AG04450 (cell line): ENCODE results near the gene ATP1A4. TPM values are rescaled to one million over a fixed set of nuclear protein-coding genes. Genes with fewer than 3 reads are reported as not detected.

Source experiments
- CTCF ChIA-PET: fragments of 300-600, 350-600 bp; formaldehyde crosslinking; extraction: SDS; loops from one replicate; lab custom pipeline; 2022; ENCODE audit warnings: antibody characterized with exemption, inconsistent platforms; lab: Charles Lee
- POLR2A ChIA-PET: fragments of 350-600 bp; formaldehyde crosslinking; extraction: SDS; loops from one replicate; lab custom pipeline; 2021; ENCODE audit warnings: antibody characterized with exemption, inconsistent platforms; lab: Yijun Ruan, JAX
- DNase-seq: peaks from one replicate; pipeline ENCODE4 v3.0.0-alpha.2; 2011; ENCODE audit warnings: low read depth, low spot score
- H3K27ac ChIP-seq: one replicate; pipeline ENCODE4 v1.5.1; 2012; ENCODE audit warnings: low read depth, low read length, control low read depth
- H3K27me3 ChIP-seq: one replicate; pipeline ENCODE4 v1.6.0; 2012; ENCODE audit warnings: low read length; ENCODE audit not compliant: control insufficient read depth, insufficient read depth
- H3K4me3 ChIP-seq: 2 replicates; pipeline ENCODE4 v1.5.1; 2011; ENCODE audit warnings: mild to moderate bottlenecking, low read depth, low read length, control low read depth
- H3K9me3 ChIP-seq: 2 replicates; pipeline ENCODE4 v1.5.1; 2012; ENCODE audit warnings: low read length; ENCODE audit not compliant: control insufficient read depth, insufficient read depth
- polyA minus RNA-seq: library from RNA; depleted of rRNA, polyadenylated mRNA; stranded (reverse); fragments of >200 nt; gene quantifications from 2 replicates; pipeline ENCODE4 v1.2.3, GENCODE V29; 2011; rRNA and poly(A)+ RNA removed
- polyA plus RNA-seq: library from polyadenylated mRNA; depleted of rRNA; stranded (reverse); fragments of >200 nt; gene quantifications from 2 replicates; pipeline ENCODE4 v1.2.3, GENCODE V29; 2011; rRNA removed
- TF ChIP-seq, protein P1 (sequence below): IDR thresholded peaks from 2 replicates; pipeline ENCODE4 v1.5.1; 2011; ENCODE audit warnings: low read depth, low read length, control low read depth, inconsistent platforms

Gene ATP1A4
- polyA plus RNA-seq (not detected in 2 replicates), polyA minus RNA-seq (not detected in 2 replicates)

DNA sequence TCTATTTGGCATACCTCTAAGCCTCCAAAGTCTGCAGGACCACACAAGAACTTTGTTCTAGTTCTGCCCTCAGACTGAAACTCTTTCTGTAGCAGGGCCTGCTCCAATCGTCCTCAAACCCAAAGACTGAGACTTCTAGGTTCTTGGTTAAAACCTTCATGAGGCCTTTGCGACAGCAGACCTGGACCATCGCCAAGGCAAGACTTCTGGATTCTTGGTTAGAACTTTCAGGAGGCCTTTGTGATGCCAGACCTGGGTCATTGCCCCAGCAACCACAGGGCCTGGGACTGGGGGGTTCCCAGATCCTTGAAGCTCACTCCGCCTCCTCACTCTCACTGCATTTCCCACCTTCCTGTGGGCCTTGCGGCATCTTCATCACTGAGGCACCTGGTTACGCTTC, at the start of gene ATP1A4:
Gene ATP1A4 (plus strand): TSS at position 301 of the 400 bp plus-strand sequence. CDS start 438 bp downstream, outside the sequence.
- DNase-seq, result no peak
- H3K9me3 ChIP-seq, result no peaks in the 10 kb centered on the region
- H3K27me3 ChIP-seq, result peaks cover 6% of the 10 kb centered on the region
- H3K4me3 ChIP-seq, result no peak within 1 kb of the TSS
- TF ChIP-seq, protein P1, sequence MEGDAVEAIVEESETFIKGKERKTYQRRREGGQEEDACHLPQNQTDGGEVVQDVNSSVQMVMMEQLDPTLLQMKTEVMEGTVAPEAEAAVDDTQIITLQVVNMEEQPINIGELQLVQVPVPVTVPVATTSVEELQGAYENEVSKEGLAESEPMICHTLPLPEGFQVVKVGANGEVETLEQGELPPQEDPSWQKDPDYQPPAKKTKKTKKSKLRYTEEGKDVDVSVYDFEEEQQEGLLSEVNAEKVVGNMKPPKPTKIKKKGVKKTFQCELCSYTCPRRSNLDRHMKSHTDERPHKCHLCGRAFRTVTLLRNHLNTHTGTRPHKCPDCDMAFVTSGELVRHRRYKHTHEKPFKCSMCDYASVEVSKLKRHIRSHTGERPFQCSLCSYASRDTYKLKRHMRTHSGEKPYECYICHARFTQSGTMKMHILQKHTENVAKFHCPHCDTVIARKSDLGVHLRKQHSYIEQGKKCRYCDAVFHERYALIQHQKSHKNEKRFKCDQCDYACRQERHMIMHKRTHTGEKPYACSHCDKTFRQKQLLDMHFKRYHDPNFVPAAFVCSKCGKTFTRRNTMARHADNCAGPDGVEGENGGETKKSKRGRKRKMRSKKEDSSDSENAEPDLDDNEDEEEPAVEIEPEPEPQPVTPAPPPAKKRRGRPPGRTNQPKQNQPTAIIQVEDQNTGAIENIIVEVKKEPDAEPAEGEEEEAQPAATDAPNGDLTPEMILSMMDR, result no peak
- ChIA-PET POLR2A (no interaction called here), CTCF (no interaction called here)
- H3K27ac ChIP-seq, result no peak within 1 kb of the TSS

DNA sequence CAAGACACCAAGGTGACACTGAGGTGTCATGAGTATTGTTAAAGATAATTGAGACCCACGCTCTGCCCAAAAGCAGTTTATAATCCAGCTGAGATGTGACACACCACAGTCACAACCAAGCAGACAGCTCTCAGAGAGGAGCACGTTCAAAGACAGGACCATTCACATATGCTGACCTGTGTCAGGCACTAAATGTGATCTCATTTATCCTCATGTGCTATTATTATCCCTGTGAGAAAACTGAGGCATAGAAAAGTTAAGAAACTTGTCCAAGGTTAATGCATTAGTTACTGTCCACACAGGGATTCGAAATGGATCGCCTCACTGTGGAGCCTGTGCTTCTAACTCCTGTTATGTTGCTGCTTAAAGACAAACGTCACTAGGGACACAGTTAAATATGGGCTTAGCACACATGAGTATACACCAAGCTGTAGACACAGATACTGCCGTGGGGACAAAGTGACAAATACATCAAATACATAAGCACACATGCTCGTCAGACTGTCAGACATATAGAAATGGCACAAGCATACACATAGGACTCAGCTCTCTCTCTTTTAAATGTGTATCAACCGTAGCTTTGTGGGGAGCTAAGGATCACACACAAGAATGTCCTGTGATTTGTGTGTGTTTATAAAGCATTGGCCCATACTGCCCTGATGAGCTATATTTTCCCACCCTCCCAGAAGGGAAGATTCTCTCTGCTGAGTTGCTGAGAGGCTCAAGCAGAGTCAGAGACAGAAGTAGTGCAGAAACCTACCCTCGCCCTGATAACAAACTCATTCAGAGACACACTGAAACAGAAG, 49.5 kb upstream of the ATP1A4 start:
- ChIA-PET CTCF (interaction anchor here (0.5 to 7.2 kb wide), 42 partner anchors 8 to 314 kb away, joined by 3 to 212 read pairs (median 6); partner anchors contain the start of genes ATP1A2, CASQ1, PEA15 and PEX19), POLR2A (interaction anchor here (2.1 kb wide), 1 partner anchor 118 kb away, joined by 11 read pairs; no protein-coding TSS in a partner anchor)
- Histone ChIP-seq H3K4me3 (no peak overlapping the region), H3K27me3 (peaks cover 3% of the 10 kb centered on the region), H3K27ac (no peak overlapping the region), H3K9me3 (no peaks in the 10 kb centered on the region)
- TF ChIP-seq, protein P1, result no peak
- no peak for DNase-seq

DNA sequence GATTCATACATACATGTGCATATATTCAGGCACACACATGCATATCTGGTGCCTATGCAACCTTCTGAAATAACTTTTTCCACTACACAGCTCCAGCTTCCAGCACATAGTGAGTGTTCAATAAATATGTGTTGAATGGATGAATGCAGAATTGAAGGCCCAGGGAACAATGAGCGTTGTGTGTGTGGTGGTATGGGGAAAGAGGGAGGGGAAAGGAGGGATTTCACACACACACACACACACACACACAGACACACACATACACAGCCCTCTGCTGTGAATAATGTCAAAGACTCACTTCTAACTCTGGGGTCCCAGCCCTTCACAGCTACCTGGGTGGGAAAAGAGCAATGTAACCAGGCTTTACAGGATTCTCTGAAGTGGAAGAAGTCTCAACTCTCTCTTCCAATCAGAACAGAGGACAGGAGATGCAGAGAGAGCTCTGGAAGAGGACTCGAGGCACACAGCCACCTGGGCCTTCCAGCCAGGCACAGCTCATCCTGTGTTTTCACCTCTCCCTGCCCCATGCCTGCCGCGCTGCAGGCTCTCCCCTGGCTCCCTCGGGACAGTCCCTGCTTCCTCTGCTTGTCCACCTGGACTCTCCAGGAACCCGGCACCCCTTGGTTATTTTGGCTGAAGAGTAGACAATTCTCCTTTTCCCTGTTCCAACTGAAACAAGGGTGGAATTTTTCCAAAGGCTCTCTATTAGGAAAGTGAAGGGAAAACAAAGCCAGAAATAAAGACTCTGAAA, 47.6 kb upstream of the ATP1A4 start:
- TF ChIP-seq, protein P1, result no peak
- H3K27ac ChIP-seq, result no peak overlapping the region
- no peaks in the 10 kb centered on the region for H3K9me3 ChIP-seq
- H3K27me3 ChIP-seq, result peaks cover 13% of the 10 kb centered on the region
- CTCF ChIA-PET, result interaction anchor here (1.0 to 7.2 kb wide), 8 partner anchors 19 to 273 kb away, joined by 3 to 212 read pairs (median 48); partner anchors contain the start of gene CASQ1
- DNase-seq, result no peak
- POLR2A ChIA-PET, result no interaction called here
- no peak overlapping the region for H3K4me3 ChIP-seq

DNA sequence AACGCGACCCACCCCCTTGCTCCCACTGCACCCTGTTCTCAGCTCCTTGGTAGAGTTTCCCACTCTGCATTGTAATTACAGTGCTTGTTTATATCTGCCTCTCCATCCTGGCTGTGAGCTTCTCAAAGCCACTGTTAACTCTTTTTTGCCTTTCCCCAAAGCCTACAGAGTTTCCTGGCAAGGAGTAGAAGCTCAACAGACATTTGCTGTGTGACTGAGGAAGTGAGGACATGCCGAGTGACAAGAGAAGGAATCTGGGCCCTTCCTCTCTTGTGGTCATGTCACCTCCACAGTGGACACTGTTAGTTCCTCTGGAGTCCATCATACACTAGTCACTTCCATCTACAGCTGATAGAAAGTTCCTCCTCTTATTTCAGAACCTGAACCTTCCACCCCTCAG, 46.9 kb upstream of the ATP1A4 start:
- Histone ChIP-seq H3K4me3 (no peak overlapping the region), H3K9me3 (no peaks in the 10 kb centered on the region), H3K27ac (no peak overlapping the region), H3K27me3 (peaks cover 13% of the 10 kb centered on the region)
- no peak for DNase-seq
- TF ChIP-seq, protein P1, result no peak
- ChIA-PET POLR2A (no interaction called here), CTCF (interaction anchor here (1.0 to 7.2 kb wide), 8 partner anchors 19 to 272 kb away, joined by 3 to 212 read pairs (median 38); partner anchors contain the start of gene CASQ1)
